Measurements from ENCODE around the gene SLC38A1. TPM values are rescaled to one million over a fixed set of nuclear protein-coding genes. Genes with fewer than 3 reads are reported as not detected.

SLC38A1 gene
- polyA plus RNA-seq, 1 of the 3 experiments (the other 2 are of a cell fraction) = 20.7 TPM

GRCh38 chr12:46246021-46246700, 22.7 kb downstream of the SLC38A1 start:
- H4K20me1 ChIP-seq (ENCODE audit: insufficient read depth) = peaks cover 20% of the 10 kb centered on the region
- H3K9ac ChIP-seq = no peak overlapping the region
- no peak overlapping the region for H2AFZ ChIP-seq (ENCODE audit: low read depth)
- CTCF ChIA-PET = no interaction called here
- no peaks in the 10 kb centered on the region for H3F3A ChIP-seq (replicated peaks; ENCODE audit: insufficient read depth)
- POLR2A ChIA-PET = no interaction called here
- no peak for TF ChIP-seq CTCF (IDR thresholded peaks at IDR 0.05)
- no peak for TF ChIP-seq PBX3 (IDR thresholded peaks at IDR 0.05)
- TF ChIP-seq YY1 (IDR thresholded peaks at IDR 0.05; ENCODE audit: low read depth) = no peak
- no peak for TF ChIP-seq USF2 (IDR thresholded peaks at IDR 0.05; ENCODE audit: borderline replicate concordance, low read depth, low read length)
- no peak for TF ChIP-seq CHD2 (IDR thresholded peaks at IDR 0.05; ENCODE audit: low read length, partially characterized antibody)
- no peak for TF ChIP-seq TAF1 (IDR thresholded peaks at IDR 0.05; ENCODE audit: borderline replicate concordance, low read depth, low read length)
- TF ChIP-seq EP300 (IDR thresholded peaks at IDR 0.05; ENCODE audit: borderline replicate concordance in 1 of 2, low read depth in 1 of 2, low read length in 1 of 2) = no peak
- no peak for TF ChIP-seq POLR2AphosphoS5 (IDR thresholded peaks at IDR 0.05; ENCODE audit: low read depth, low read length)
- TF ChIP-seq ELF1 (IDR thresholded peaks at IDR 0.05) = no peak
- H3K27ac ChIP-seq (ENCODE audit: low read depth in 2 of 2, low read length in 1 of 2) = no peak overlapping the region
- peaks cover 16 to 48% of the 10 kb centered on the region in 2 experiments for H3K36me3 ChIP-seq (replicated peaks in 1 of 2; ENCODE audit: control insufficient read depth in 1 of 2, insufficient read depth in 2 of 2, low read length in 1 of 2)
- H3K79me2 ChIP-seq (ENCODE audit: insufficient read depth) = peaks cover 96% of the 10 kb centered on the region
- no peaks in the 10 kb centered on the region for H3K9me2 ChIP-seq
- H3K9me3 ChIP-seq = 0 out of 2 replicates have a peak, but pooled peaks cover 4% of the 10 kb centered on the region
- no peak overlapping the region for H3K4me3 ChIP-seq (ENCODE audit: low read depth in 2 of 2, low read length in 1 of 2)
- WGBS (ENCODE audit: low lambda C conversion rate) = 95% methylated on average over 12 of the region's 15 CpGs
- no peak for DNase-seq
- H3K4me1 ChIP-seq (ENCODE audit: control insufficient read depth in 1 of 2, insufficient read depth in 2 of 2, low read depth in 1 of 2, low read length in 1 of 2) = no peaks in the 10 kb centered on the region
- H3K4me2 ChIP-seq = no peak overlapping the region
- H3K27me3 ChIP-seq (ENCODE audit: insufficient read depth) = no peaks in the 10 kb centered on the region

GRCh38 chr12:46244997-46245396, 23.8 kb downstream of the SLC38A1 start:
- ChIA-PET CTCF (interaction anchor here (1.0 kb wide), 2 partner anchors 15 to 18 kb away, joined by 3 read pairs; no protein-coding TSS in a partner anchor), POLR2A (no interaction called here)
- Histone ChIP-seq H3F3A (replicated peaks; ENCODE audit: insufficient read depth) (no peaks in the 10 kb centered on the region), H3K4me1 (ENCODE audit: control insufficient read depth in 1 of 2, insufficient read depth in 2 of 2, low read depth in 1 of 2, low read length in 1 of 2) (no peaks in the 10 kb centered on the region), H3K27ac (ENCODE audit: low read depth in 2 of 2, low read length in 1 of 2) (no peak overlapping the region), H4K20me1 (ENCODE audit: insufficient read depth) (peaks cover 20% of the 10 kb centered on the region), H3K4me3 (ENCODE audit: low read depth in 2 of 2, low read length in 1 of 2) (no peak overlapping the region), H2AFZ (ENCODE audit: low read depth) (no peak overlapping the region), H3K9ac (no peak overlapping the region), H3K9me3 (no peaks in the 10 kb centered on the region), H3K36me3 (replicated peaks in 1 of 2; ENCODE audit: control insufficient read depth in 1 of 2, insufficient read depth in 2 of 2, low read length in 1 of 2) (peaks cover 23 to 58% of the 10 kb centered on the region in 2 experiments), H3K4me2 (no peak overlapping the region), H3K27me3 (ENCODE audit: insufficient read depth) (no peaks in the 10 kb centered on the region), H3K79me2 (ENCODE audit: insufficient read depth) (peaks cover 96% of the 10 kb centered on the region), H3K9me2 (no peaks in the 10 kb centered on the region)
- no peak for DNase-seq
- no peak for TF ChIP-seq GABPA (IDR thresholded peaks at IDR 0.05; ENCODE audit: low read depth)
- no peak for TF ChIP-seq EP300 (IDR thresholded peaks at IDR 0.05; ENCODE audit: borderline replicate concordance in 1 of 2, low read depth in 1 of 2, low read length in 1 of 2)
- no peak for TF ChIP-seq NFIC (IDR thresholded peaks at IDR 0.05; ENCODE audit: borderline replicate concordance)
- no peak for TF ChIP-seq SIN3A (IDR thresholded peaks at IDR 0.05; ENCODE audit: borderline replicate concordance, low read depth, low read length)
- TF ChIP-seq CTCF (IDR thresholded peaks at IDR 0.05) = no peak
- TF ChIP-seq RCOR1 (IDR thresholded peaks at IDR 0.05; ENCODE audit: low read length) = no peak
- TF ChIP-seq REST (IDR thresholded peaks at IDR 0.05; ENCODE audit: low read depth, low read length) = no peak
- no peak for TF ChIP-seq YY1 (IDR thresholded peaks at IDR 0.05; ENCODE audit: low read depth)
- no peak for TF ChIP-seq MAX (IDR thresholded peaks at IDR 0.05; ENCODE audit: low read depth)

Measured in SK-N-SH (cell line).